K562 (cell line): ENCODE measurements around the gene SPSB1. TPM values are rescaled to one million over a fixed set of nuclear protein-coding genes. Genes with fewer than 3 reads are reported as not detected.

ENCODE experiments used
- ATAC-seq: fragments of 200-7000 bp; cut with Tn5 transposase; 3 replicates; pipeline ENCODE4 v1.9.1; 2020; ENCODE audit warnings: moderate library complexity
- BruUV-seq: library from RNA; stranded (reverse); fragments of 400-500 nt; replicated peaks from 2 replicates; lab custom pipeline; 2021; lab: Mats Ljungman, UMichigan
- CTCF ChIA-PET: fragments of 300-600 bp; formaldehyde crosslinking; extraction: SDS; loops from one replicate; lab custom pipeline; 2021; ENCODE audit warnings: low intra/inter-chr PET ratio; lab: Yijun Ruan, JAX
- POLR2A ChIA-PET: fragments of 300-600, 350-650 bp; sonication (Branson Sonifier 250); formaldehyde crosslinking; extraction: SDS; loops from one replicate; lab custom pipeline; 2021; ENCODE audit warnings: antibody characterized with exemption, inconsistent platforms; lab: Yijun Ruan, JAX
- DNase-seq, 4 experiments: peaks; one replicate each; pipeline versions ENCODE4 v3.0.0 to v3.0.0-alpha.2; 2011 to 2018; ENCODE audit warnings: low spot score in 3 of 4, mixed read lengths in 3 of 4; ENCODE audit errors: extremely low read depth in 1 of 4
- FAIRE-seq: peaks from 2 replicates; lab custom pipeline; 2011; peaks lifted over from hg19 to GRCh38; lab: Jason Lieb, UNC
- H2AFZ ChIP-seq: 2 replicates; pipeline ENCODE4 v1.6.0; 2011; ENCODE audit warnings: low read depth, low read length, control low read depth, inconsistent platforms
- H3K27ac ChIP-seq: fragments of 200-600 bp; 3 replicates; pipeline ENCODE4 v1.8.0; 2011; ENCODE audit warnings: low read depth, mild to moderate bottlenecking, control low read depth, inconsistent platforms, low read length, moderate library complexity, mixed read lengths; ENCODE audit errors: extremely low read depth
- H3K27me3 ChIP-seq, 2 experiments: fragments of 300-600 bp in 1 of 2; 2 replicates in 1 of 2; 3 replicates in 1 of 2; pipeline versions ENCODE4 v1.6.0 to v1.8.0; 2011; ENCODE audit warnings: inconsistent platforms in 2 of 2, low read length in 2 of 2, mild to moderate bottlenecking in 1 of 2, mixed read lengths in 1 of 2, moderate library complexity in 1 of 2; ENCODE audit not compliant: control insufficient read depth in 2 of 2, insufficient read depth in 2 of 2
- H3K36me3 ChIP-seq: fragments of 300-600 bp; 3 replicates; pipeline ENCODE4 v1.8.0; 2011; ENCODE audit warnings: mild to moderate bottlenecking, low read length, inconsistent platforms; ENCODE audit not compliant: control insufficient read depth, insufficient read depth
- H3K4me1 ChIP-seq, 2 experiments: fragments of 200-600 bp in 1 of 2; replicated peaks in 1 of 2; 2 replicates in 1 of 2; 3 replicates in 1 of 2; pipeline versions ENCODE4 v1.5.1 to v1.8.0; 2011; ENCODE audit warnings: inconsistent platforms in 2 of 2, low read length in 2 of 2, mild to moderate bottlenecking in 1 of 2, mixed read lengths in 1 of 2, moderate library complexity in 1 of 2; ENCODE audit not compliant: control insufficient read depth in 2 of 2, insufficient read depth in 2 of 2
- H3K4me2 ChIP-seq: 2 replicates; pipeline ENCODE4 v1.6.1; 2011; ENCODE audit warnings: low read length, control low read depth, inconsistent platforms, mixed read lengths; ENCODE audit not compliant: insufficient read depth
- H3K4me3 ChIP-seq: fragments of 200-600 bp; sonication (generic), shearing (Covaris generic); 2 replicates; pipeline ENCODE4 v1.5.1; 2016; ENCODE audit warnings: control low read depth, inconsistent platforms
- H3K79me2 ChIP-seq: fragments of 200-600 bp; 3 replicates; pipeline ENCODE4 v1.8.0; 2011; ENCODE audit warnings: low read length, inconsistent platforms; ENCODE audit not compliant: control insufficient read depth, insufficient read depth
- H3K9ac ChIP-seq, 2 experiments: 2 replicates each; pipeline versions ENCODE4 v1.6.0 to v1.6.1; 2011; ENCODE audit warnings: low read depth in 2 of 2, low read length in 2 of 2, control low read depth in 1 of 2, inconsistent platforms in 1 of 2, mild to moderate bottlenecking in 1 of 2, mixed read lengths in 1 of 2; ENCODE audit not compliant: insufficient read depth in 1 of 2
- H3K9me1 ChIP-seq: one replicate; pipeline ENCODE4 v1.6.0; 2011; ENCODE audit warnings: inconsistent platforms, mild to moderate bottlenecking, low read length, moderate library complexity; ENCODE audit not compliant: control insufficient read depth, insufficient read depth
- H3K9me3 ChIP-seq: replicated peaks from 2 replicates; pipeline ENCODE4 v1.5.1; 2011; ENCODE audit warnings: low read depth, low read length, inconsistent platforms; ENCODE audit not compliant: control insufficient read depth, insufficient read depth
- H4K20me1 ChIP-seq: replicated peaks from 2 replicates; pipeline ENCODE4 v1.6.1; 2011; ENCODE audit warnings: low read length, inconsistent platforms, mixed read lengths; ENCODE audit not compliant: control insufficient read depth, insufficient read depth
- ETV6 ChIP-seq, 3 experiments: fragments of 150-350 bp in 1 of 3; sonication (generic) in 1 of 3; formaldehyde crosslinking in 1 of 3; IDR thresholded peaks; 2 replicates each; pipeline versions ENCODE4 v1.6.1 to v1.8.0; 2014 to 2022; ENCODE audit warnings: borderline replicate concordance in 2 of 3, low read depth in 2 of 3, antibody characterized with exemption in 1 of 3, low read length in 1 of 3, mild to moderate bottlenecking in 1 of 3, missing genetic modification reagents in 1 of 3
- PTTG1 ChIP-seq: fragments of 450-650 bp; IDR thresholded peaks from 2 replicates; pipeline ENCODE4 v1.6.1; 2016; ENCODE audit warnings: low read depth, mild to moderate bottlenecking, missing genetic modification characterization, missing compliant biosample characterization
- WGBS: fragments of 100-300 bp; shearing (Covaris generic); methylation state at CpG from one replicate; pipeline ENCODE4 v1.1.6; 2016; ENCODE audit warnings: low coverage, mixed read lengths; ENCODE audit not compliant: insufficient coverage; ENCODE audit errors: missing lambda C conversion rate; 5-methylcytosine and 5-hydroxymethylcytosine counted together
- in situ Hi-C: fragments of 300-500 bp; cut with MboI; formaldehyde crosslinking; loops from 4 replicates; pipeline ENCODE4 v1.15.0; 2018; ENCODE audit warnings: inconsistent platforms, mixed read lengths
- intact Hi-C: fragments of 100-400 bp; cut with micrococcal nuclease; formaldehyde crosslinking; loops from 2 replicates; pipeline ENCODE4 v1.14.2; 2022
- polyA plus RNA-seq, 8 experiments: library from polyadenylated mRNA; depleted of rRNA in 4 of 8; stranded (reverse) in 5 of 8; unstranded in 3 of 8; fragments of >200 nt; fragmentation: Nextera tagmentation in 2 of 8; fragmentation: Illumina TruSeq in 1 of 8; extraction: Ambion mirVana in 2 of 8; extraction: Trizol in 1 of 8; gene quantifications; 2 replicates each; pipeline versions ENCODE4 v1.2.1 to v1.2.3, GENCODE V29; 2011 to 2014; ENCODE audit warnings: inconsistent platforms in 1 of 8, missing spikeins in 1 of 8
- total RNA-seq, 7 experiments: library from RNA; depleted of rRNA in 6 of 7; stranded (reverse); fragments of >200 nt in 6 of 7; fragmentation: Illumina TruSeq in 2 of 7; extraction: Trizol in 2 of 7; gene quantifications; 2 replicates each; pipeline versions ENCODE4 v1.2.1 to v1.2.3, GENCODE V29; 2011 to 2021; ENCODE audit warnings: low replicate concordance in 1 of 7
- TF ChIP-seq, protein P1 (sequence below), 3 experiments: IDR thresholded peaks in 2 of 3; conservative IDR thresholded peaks in 1 of 3; 2 replicates each; pipeline ENCODE4 v1.5.1; 2011 to 2012; ENCODE audit warnings: low read length in 3 of 3, mild to moderate bottlenecking in 3 of 3, control low read depth in 2 of 3, improper control_type of control experiment in 1 of 3, inconsistent platforms in 1 of 3, low read depth in 1 of 3, mixed read lengths in 1 of 3, moderate library complexity in 1 of 3; ENCODE audit not compliant: insufficient read depth in 2 of 3

SPSB1 gene
- total and polyA plus RNA-seq, 9 of the 15 experiments (the other 6 are each of a cell fraction or from before 2014, with no cell fraction given) = 0.06 to 0.35 (median 0.14) TPM; not detected in 6

DNA sequence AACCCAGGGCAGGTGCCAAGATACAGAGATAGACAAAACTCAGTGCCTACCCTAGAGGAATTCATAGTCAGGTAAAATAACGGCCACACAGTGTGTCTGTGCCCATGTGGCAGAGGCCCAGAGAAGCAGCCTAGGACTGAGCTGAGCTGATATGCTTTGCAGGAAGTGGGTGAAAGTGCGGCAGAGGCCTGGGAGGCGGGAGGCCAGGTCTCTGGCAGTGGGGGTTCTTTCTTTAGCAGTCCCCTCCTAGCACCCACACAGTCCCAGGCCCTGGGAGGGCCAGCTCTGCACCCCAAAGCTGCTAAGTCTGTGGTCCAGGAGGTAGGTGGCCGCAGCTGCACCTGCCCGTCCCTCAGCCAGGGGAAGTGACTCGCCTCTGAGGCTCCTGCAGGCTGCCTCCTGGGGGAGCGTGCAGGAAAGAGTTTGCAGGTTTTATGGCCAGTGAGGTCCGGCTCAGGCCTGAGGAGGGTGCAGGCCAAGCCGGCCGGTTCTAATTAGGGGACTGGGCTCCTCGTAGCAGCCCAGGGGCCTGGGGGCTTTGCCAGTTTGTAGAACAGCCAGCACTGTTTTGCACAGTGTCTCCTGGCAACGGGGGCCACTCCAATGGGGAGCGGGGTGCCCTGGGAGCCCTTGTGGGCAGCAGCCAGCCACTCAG lies 107.9 kb downstream of the SPSB1 start:
- no peak overlapping the region for H3K4me2 ChIP-seq
- no peak overlapping the region for H3K4me3 ChIP-seq
- TF ChIP-seq ETV6 (IDR thresholded peaks at IDR 0.05; ENCODE audit: borderline replicate concordance in 1 of 2, low read depth in 2 of 2, low read length in 1 of 2) (no peak), ETV6 (CRISPR knock-in tag; IDR thresholded peaks at IDR 0.05; ENCODE audit: borderline replicate concordance) (no peak), PTTG1 (tag) (no peak)
- TF ChIP-seq, protein P1, sequence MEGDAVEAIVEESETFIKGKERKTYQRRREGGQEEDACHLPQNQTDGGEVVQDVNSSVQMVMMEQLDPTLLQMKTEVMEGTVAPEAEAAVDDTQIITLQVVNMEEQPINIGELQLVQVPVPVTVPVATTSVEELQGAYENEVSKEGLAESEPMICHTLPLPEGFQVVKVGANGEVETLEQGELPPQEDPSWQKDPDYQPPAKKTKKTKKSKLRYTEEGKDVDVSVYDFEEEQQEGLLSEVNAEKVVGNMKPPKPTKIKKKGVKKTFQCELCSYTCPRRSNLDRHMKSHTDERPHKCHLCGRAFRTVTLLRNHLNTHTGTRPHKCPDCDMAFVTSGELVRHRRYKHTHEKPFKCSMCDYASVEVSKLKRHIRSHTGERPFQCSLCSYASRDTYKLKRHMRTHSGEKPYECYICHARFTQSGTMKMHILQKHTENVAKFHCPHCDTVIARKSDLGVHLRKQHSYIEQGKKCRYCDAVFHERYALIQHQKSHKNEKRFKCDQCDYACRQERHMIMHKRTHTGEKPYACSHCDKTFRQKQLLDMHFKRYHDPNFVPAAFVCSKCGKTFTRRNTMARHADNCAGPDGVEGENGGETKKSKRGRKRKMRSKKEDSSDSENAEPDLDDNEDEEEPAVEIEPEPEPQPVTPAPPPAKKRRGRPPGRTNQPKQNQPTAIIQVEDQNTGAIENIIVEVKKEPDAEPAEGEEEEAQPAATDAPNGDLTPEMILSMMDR (IDR thresholded peaks at IDR 0.05 in 2 of 3, conservative IDR thresholded peaks at IDR 0.05 in 1 of 3; ENCODE audit: insufficient read depth in 2 of 3, low read depth in 1 of 3, low read length in 3 of 3) = 0 out of 6 replicates have a peak, but pooled peaks of 1 of the 3 experiments have one; percentile 12
- TF ChIP-seq, all 486 proteins: peak for 1
- Histone ChIP-seq H3K27ac (no peak overlapping the region), H3K27me3 (peaks cover 65 to 91% of the 10 kb centered on the region in 2 experiments), H3K9ac (0 out of 4 replicates have a peak overlapping the region, but pooled peaks of 1 of the 2 experiments have one; percentile 33), H2AFZ (no peak overlapping the region), H3K9me3 (no peaks in the 10 kb centered on the region), H3K79me2 (no peaks in the 10 kb centered on the region), H3K9me1 (no peaks in the 10 kb centered on the region), H4K20me1 (0 out of 2 replicates have a peak, but pooled peaks cover 6% of the 10 kb centered on the region), H3K4me1 (peaks cover 0 to 6% of the 10 kb centered on the region in 2 experiments; a peak in 1 of 5 replicates), H3K36me3 (no peaks in the 10 kb centered on the region)
- peak; percentile 66 for ATAC-seq
- no peak for FAIRE-seq
- ChIA-PET CTCF (interaction anchor here (0.7 kb wide), 1 partner anchor 247 kb away, joined by 3 read pairs; no protein-coding TSS in a partner anchor), POLR2A (interaction anchor here (0.5 to 0.8 kb wide), 2 partner anchors 14 to 233 kb away, joined by 3 to 7 read pairs; no protein-coding TSS in a partner anchor)
- intact Hi-C loops (no loop called here), in situ Hi-C loops (no loop called here)
- under 1% methylated on average over 13 of the region's 13 CpGs for WGBS
- no TSS peak for BruUV-seq
- no peak for DNase-seq
